Measurements from ENCODE around the gene PSMD9.
A peak's percentile ranks its signal among the peaks of the same experiment; 100 is the strongest.
"Not testable (repeated sequence)": the region's sequence is repeated elsewhere in the genome, so short reads cannot be mapped to it uniquely, and the experiment has no call there.

The PSMD9 gene

DNA sequence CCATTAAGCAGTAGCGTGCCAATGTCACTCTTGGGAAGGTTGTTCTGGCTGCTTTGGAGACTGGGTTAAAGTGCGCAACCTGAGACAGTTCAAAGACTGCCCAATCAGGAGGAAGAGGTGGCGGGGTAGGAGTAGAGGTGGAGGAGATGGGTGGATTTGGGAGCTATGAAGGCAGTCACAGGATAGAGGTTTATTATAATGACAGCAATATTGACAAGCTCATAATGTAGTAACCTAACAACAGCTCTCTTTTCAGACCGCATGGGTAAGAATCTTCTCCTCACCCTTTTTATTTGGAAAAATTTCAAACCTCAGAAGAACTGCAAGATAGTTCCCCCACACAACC is 5.3 kb upstream of the PSMD9 start:
- no peak overlapping the region for H3K4me2 ChIP-seq (ENCODE audit: low read depth, low read length, poor library complexity, severe bottlenecking)
- H3K27me3 ChIP-seq (ENCODE audit: low read length), result no peaks in the 10 kb centered on the region
- H3K9me3 ChIP-seq (ENCODE audit: insufficient read depth, low read length), result no peaks in the 10 kb centered on the region
- H3K9me2 ChIP-seq (replicated peaks; ENCODE audit: insufficient read depth, low read length), result no peaks in the 10 kb centered on the region
- H2AFZ ChIP-seq (ENCODE audit: low read depth, low read length, severe bottlenecking), result no peak overlapping the region
- no peaks in the 10 kb centered on the region for H4K20me1 ChIP-seq (ENCODE audit: low read depth, low read length)
- TF ChIP-seq, protein P1, sequence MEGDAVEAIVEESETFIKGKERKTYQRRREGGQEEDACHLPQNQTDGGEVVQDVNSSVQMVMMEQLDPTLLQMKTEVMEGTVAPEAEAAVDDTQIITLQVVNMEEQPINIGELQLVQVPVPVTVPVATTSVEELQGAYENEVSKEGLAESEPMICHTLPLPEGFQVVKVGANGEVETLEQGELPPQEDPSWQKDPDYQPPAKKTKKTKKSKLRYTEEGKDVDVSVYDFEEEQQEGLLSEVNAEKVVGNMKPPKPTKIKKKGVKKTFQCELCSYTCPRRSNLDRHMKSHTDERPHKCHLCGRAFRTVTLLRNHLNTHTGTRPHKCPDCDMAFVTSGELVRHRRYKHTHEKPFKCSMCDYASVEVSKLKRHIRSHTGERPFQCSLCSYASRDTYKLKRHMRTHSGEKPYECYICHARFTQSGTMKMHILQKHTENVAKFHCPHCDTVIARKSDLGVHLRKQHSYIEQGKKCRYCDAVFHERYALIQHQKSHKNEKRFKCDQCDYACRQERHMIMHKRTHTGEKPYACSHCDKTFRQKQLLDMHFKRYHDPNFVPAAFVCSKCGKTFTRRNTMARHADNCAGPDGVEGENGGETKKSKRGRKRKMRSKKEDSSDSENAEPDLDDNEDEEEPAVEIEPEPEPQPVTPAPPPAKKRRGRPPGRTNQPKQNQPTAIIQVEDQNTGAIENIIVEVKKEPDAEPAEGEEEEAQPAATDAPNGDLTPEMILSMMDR (IDR thresholded peaks at IDR 0.05; ENCODE audit: insufficient read depth, low read length, poor library complexity, severe bottlenecking), result no peak
- no peak for TF ChIP-seq EZH2phosphoT487 (conservative IDR thresholded peaks at IDR 0.05; ENCODE audit: low read length)
- H3F3A ChIP-seq (ENCODE audit: insufficient read depth), result peaks cover 10% of the 10 kb centered on the region; the same call in 1 of the 2 replicates
- no peak overlapping the region for H3K4me3 ChIP-seq (ENCODE audit: insufficient read depth, low read length, poor library complexity, severe bottlenecking)
- H3K9ac ChIP-seq (ENCODE audit: low read length), result no peak overlapping the region
- H3K79me2 ChIP-seq (ENCODE audit: insufficient read depth, low read length), result no peaks in the 10 kb centered on the region
- no peak overlapping the region for H3K27ac ChIP-seq (ENCODE audit: low read depth, low read length)
- H3K36me3 ChIP-seq (ENCODE audit: low read length), result no peaks in the 10 kb centered on the region

DNA sequence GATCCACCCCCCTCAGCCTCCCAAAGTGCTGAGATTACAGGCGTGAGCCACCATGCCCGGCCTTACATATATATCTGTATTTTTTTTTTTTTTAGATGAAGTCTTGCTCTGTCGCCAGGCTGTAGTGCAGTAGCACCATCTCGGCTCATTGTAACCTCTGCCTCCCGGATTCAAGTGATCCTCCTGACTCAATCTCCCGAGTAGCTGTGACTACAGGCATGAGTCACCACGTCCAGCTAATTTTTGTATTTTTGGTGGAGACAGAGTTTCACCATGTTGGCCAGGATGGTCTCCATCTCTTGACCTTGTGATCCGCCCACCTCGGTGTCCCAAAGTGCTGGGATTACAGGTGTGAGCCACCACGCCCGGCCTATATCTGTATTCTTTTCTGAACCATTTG is 3.5 kb upstream of the PSMD9 start:
- H4K20me1 ChIP-seq (ENCODE audit: low read depth, low read length); H3K36me3 ChIP-seq (ENCODE audit: low read length); H2AFZ ChIP-seq (ENCODE audit: low read depth, low read length, severe bottlenecking); H3K27ac ChIP-seq (ENCODE audit: low read depth, low read length); H3K4me2 ChIP-seq (ENCODE audit: low read depth, low read length, poor library complexity, severe bottlenecking); H3K4me3 ChIP-seq (ENCODE audit: insufficient read depth, low read length, poor library complexity, severe bottlenecking); H3K27me3 ChIP-seq (ENCODE audit: low read length); H3K9ac ChIP-seq (ENCODE audit: low read length); H3K9me2 ChIP-seq (replicated peaks; ENCODE audit: insufficient read depth, low read length); H3K9me3 ChIP-seq (ENCODE audit: insufficient read depth, low read length): not testable (repeated sequence)
- Histone ChIP-seq H3F3A (ENCODE audit: insufficient read depth) (peaks cover 10% of the 10 kb centered on the region; the same call in 1 of the 2 replicates), H3K79me2 (ENCODE audit: insufficient read depth, low read length) (peaks cover 12% of the 10 kb centered on the region)

DNA sequence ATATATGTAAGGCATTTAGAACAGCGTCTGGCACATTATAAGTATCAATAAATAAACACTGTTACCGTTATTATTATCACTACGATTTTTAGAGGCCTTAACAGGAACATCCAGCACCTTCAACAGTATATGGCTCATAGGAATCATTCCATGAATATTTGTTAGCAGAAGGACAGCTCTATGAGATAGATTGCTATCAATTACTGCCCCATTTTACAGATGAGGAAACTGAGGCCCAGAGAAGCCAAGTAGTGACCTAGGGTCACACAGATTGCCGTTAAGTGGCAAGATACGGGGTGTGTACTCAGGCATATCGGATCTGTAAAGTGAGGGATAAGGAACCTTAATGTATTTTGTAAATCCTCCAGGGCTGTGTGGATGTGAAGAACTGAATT is 510 bp upstream of the PSMD9 start:
- Histone ChIP-seq H2AFZ (ENCODE audit: low read depth, low read length, severe bottlenecking) (peak overlapping the region; percentile 74), H3K4me2 (ENCODE audit: low read depth, low read length, poor library complexity, severe bottlenecking) (peak overlapping the region; percentile 86), H3K9ac (ENCODE audit: low read length) (peak overlapping the region; percentile 68), H3K4me3 (ENCODE audit: insufficient read depth, low read length, poor library complexity, severe bottlenecking) (peak overlapping the region; percentile 63), H3K9me2 (replicated peaks; ENCODE audit: insufficient read depth, low read length) (no peaks in the 10 kb centered on the region), H3F3A (ENCODE audit: insufficient read depth) (peaks cover 9% of the 10 kb centered on the region; the same call in 1 of the 2 replicates), H4K20me1 (ENCODE audit: low read depth, low read length) (no peaks in the 10 kb centered on the region), H3K36me3 (ENCODE audit: low read length) (0 out of 2 replicates have a peak, but pooled peaks cover 4% of the 10 kb centered on the region), H3K79me2 (ENCODE audit: insufficient read depth, low read length) (peaks cover 32% of the 10 kb centered on the region), H3K9me3 (ENCODE audit: insufficient read depth, low read length) (no peaks in the 10 kb centered on the region), H3K27me3 (ENCODE audit: low read length) (no peaks in the 10 kb centered on the region), H3K27ac (ENCODE audit: low read depth, low read length) (peak overlapping the region; percentile 20)
- TF ChIP-seq, protein P1 (IDR thresholded peaks at IDR 0.05; ENCODE audit: insufficient read depth, low read length, poor library complexity, severe bottlenecking), result no peak
- TF ChIP-seq EZH2phosphoT487 (conservative IDR thresholded peaks at IDR 0.05; ENCODE audit: low read length), result no peak

DNA sequence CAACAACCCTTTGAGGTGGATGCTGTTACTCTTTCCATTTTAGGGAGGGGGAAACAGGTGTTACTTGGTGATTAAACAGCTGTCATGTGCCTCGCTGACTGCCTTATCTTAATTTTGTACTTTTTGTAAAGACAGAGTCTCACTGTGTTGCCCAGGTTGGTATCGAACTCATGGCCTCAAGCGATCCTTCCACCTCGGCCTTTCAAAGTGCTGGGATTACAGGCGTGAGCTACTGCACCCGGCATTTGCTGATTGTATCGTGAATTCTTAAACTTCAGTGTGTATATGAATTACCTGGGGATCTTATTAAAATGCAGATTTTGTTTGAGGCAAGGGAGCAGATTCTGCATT is 659 bp downstream of the PSMD9 start:
- Histone ChIP-seq H3K9me3 (ENCODE audit: insufficient read depth, low read length) (no peaks in the 10 kb centered on the region), H4K20me1 (ENCODE audit: low read depth, low read length) (no peaks in the 10 kb centered on the region), H3K9me2 (replicated peaks; ENCODE audit: insufficient read depth, low read length) (no peaks in the 10 kb centered on the region), H3K9ac (ENCODE audit: low read length) (peak overlapping the region; percentile 68), H2AFZ (ENCODE audit: low read depth, low read length, severe bottlenecking) (no peak overlapping the region), H3K79me2 (ENCODE audit: insufficient read depth, low read length) (peaks cover 44% of the 10 kb centered on the region), H3K4me3 (ENCODE audit: insufficient read depth, low read length, poor library complexity, severe bottlenecking) (peak overlapping the region; percentile 61), H3F3A (ENCODE audit: insufficient read depth) (peaks cover 14% of the 10 kb centered on the region; the same call in 1 of the 2 replicates), H3K27me3 (ENCODE audit: low read length) (no peaks in the 10 kb centered on the region), H3K4me2 (ENCODE audit: low read depth, low read length, poor library complexity, severe bottlenecking) (peak overlapping the region; percentile 68), H3K27ac (ENCODE audit: low read depth, low read length) (peak overlapping the region; percentile 79), H3K36me3 (ENCODE audit: low read length) (0 out of 2 replicates have a peak, but pooled peaks cover 4% of the 10 kb centered on the region)
- TF ChIP-seq, protein P1 (IDR thresholded peaks at IDR 0.05; ENCODE audit: insufficient read depth, low read length, poor library complexity, severe bottlenecking), result no peak
- no peak for TF ChIP-seq EZH2phosphoT487 (conservative IDR thresholded peaks at IDR 0.05; ENCODE audit: low read length)

DNA sequence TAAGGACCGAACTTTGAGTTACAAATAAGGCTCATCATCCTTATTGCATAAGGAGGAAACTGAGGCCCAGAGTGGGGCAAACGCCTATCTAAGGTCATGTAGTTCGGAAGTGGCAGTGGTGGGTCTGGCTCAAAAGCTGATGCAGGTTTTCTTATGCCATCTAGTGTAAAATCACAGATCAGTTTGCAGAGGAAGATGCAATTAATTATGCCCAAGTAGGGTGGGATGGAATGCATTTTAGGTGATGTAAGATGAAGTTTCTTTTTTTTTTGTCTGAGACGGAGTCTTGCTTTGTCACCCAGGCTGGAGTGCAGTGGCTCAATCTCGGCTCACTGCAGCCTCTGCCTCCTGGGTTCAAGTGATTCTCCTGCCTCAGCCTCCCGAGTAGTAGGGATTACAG is 1.1 kb downstream of the PSMD9 start:
- peaks cover 47% of the 10 kb centered on the region for H3K79me2 ChIP-seq (ENCODE audit: insufficient read depth, low read length)
- peaks cover 16% of the 10 kb centered on the region; the same call in 1 of the 2 replicates for H3F3A ChIP-seq (ENCODE audit: insufficient read depth)
- 0 out of 2 replicates have a peak overlapping the region, but pooled peaks have one; percentile 79 for H3K27ac ChIP-seq (ENCODE audit: low read depth, low read length)
- peak overlapping the region; percentile 68 for H3K9ac ChIP-seq (ENCODE audit: low read length)
- H3K9me3 ChIP-seq (ENCODE audit: insufficient read depth, low read length); H2AFZ ChIP-seq (ENCODE audit: low read depth, low read length, severe bottlenecking); H3K27me3 ChIP-seq (ENCODE audit: low read length); H4K20me1 ChIP-seq (ENCODE audit: low read depth, low read length); H3K36me3 ChIP-seq (ENCODE audit: low read length); H3K9me2 ChIP-seq (replicated peaks; ENCODE audit: insufficient read depth, low read length): not testable (repeated sequence)
- H3K4me2 ChIP-seq (ENCODE audit: low read depth, low read length, poor library complexity, severe bottlenecking), result peak overlapping the region; percentile 68
- H3K4me3 ChIP-seq (ENCODE audit: insufficient read depth, low read length, poor library complexity, severe bottlenecking), result peak overlapping the region; percentile 61

Data from SU-DHL-6 (cell line).